IPS-20b (cell line): Measurements from ENCODE around the gene CDKN1C.

Experiments used
- H3K27ac ChIP-seq: one replicate; pipeline ENCODE4 v1.5.1; 2013; ENCODE audit warnings: low read length
- H3K27me3 ChIP-seq: 2 replicates; pipeline ENCODE4 v1.6.1; 2013; ENCODE audit warnings: mild to moderate bottlenecking, low read length, inconsistent platforms; ENCODE audit not compliant: insufficient read depth
- H3K36me3 ChIP-seq: 2 replicates; pipeline ENCODE4 v1.6.1; 2013; ENCODE audit warnings: low read depth, mild to moderate bottlenecking, inconsistent platforms, low read length, moderate library complexity; ENCODE audit not compliant: insufficient read depth
- H3K4me1 ChIP-seq: 2 replicates; pipeline ENCODE4 v1.6.1; 2013; ENCODE audit warnings: mild to moderate bottlenecking, control low read depth, inconsistent platforms, low read length, moderate library complexity; ENCODE audit not compliant: insufficient read depth
- H3K4me3 ChIP-seq: 2 replicates; pipeline ENCODE4 v1.5.1; 2013; ENCODE audit warnings: mild to moderate bottlenecking, low read length, inconsistent platforms
- H3K9ac ChIP-seq: 2 replicates; pipeline ENCODE4 v1.6.1; 2013; ENCODE audit warnings: low read depth, mild to moderate bottlenecking, inconsistent platforms, low read length, moderate library complexity
- H3K9me3 ChIP-seq: 2 replicates; pipeline ENCODE4 v1.6.1; 2013; ENCODE audit warnings: mild to moderate bottlenecking, low read depth, low read length, inconsistent platforms; ENCODE audit not compliant: insufficient read depth

The CDKN1C gene

DNA sequence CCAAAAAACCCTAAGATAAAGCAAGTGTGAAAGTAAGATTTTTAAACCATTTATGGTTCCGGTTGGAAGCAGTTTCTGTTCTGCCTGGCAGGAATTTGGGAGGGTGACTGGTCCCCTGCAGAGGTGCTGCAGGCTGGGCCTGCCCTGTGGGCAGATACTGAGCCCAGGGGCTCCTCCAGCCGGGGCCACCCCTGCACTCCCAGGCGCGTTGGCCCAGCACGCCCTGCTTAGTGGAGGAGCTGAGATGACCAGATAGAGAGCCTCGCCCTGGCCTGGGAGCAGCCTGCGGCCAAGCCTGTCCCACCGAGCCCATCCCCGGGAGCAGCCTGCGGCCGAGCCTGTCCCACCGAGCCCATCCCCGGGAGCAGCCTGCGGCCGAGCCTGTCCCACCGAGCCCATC is 35.7 kb upstream of the CDKN1C start:
- Histone ChIP-seq H3K36me3 (no peaks in the 10 kb centered on the region), H3K27ac (no peak overlapping the region), H3K4me1 (no peaks in the 10 kb centered on the region), H3K27me3 (peaks cover under 1% of the 10 kb centered on the region; the same call in 1 of the 2 replicates), H3K4me3 (no peak overlapping the region), H3K9ac (no peak overlapping the region), H3K9me3 (no peaks in the 10 kb centered on the region)

DNA sequence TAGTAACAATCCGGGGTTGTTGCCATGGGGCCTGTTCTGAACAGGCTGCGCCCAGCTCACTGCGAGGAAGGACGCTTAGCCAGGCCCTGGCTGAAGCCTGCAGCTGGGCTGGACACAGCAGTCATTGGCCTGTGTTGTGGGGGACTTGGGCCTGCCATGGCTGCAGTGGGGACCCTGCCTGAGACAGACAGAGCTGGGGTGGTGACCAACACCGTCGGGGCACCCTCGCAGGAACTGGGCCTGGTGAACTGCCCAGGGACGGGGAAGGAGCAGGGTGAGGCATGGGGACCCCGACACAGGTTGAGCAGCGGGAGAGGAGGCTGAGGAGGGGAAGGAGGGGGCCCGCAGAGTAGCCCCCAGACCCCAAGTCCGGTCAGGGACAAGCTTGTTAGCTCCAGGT is 34.8 kb upstream of the CDKN1C start:
- no peak overlapping the region for H3K9ac ChIP-seq
- no peaks in the 10 kb centered on the region for H3K9me3 ChIP-seq
- H3K27ac ChIP-seq = no peak overlapping the region

DNA sequence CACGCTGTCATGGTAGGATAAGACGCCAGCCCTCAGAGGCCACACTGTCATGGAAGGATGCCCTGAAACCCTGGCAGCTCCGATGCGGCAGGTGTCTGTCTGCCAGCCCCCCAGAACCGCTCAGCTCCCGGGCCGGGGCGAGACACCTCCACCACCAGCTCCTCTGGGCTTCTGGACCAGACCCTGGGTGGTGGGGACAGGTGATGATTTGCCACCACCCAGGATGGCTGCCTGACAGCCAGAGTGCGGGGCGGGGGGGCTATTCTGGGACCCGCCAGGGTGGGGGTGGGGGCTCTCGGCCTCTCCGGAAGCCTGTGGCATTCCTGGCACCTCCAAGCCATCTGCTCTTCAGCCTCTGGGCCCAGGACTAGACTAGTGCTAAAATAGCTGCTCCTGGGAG is 34.3 kb upstream of the CDKN1C start:
- Histone ChIP-seq H3K27me3 (no peaks in the 10 kb centered on the region), H3K36me3 (no peaks in the 10 kb centered on the region), H3K9me3 (no peaks in the 10 kb centered on the region), H3K9ac (no peak overlapping the region), H3K4me3 (no peak overlapping the region), H3K27ac (no peak overlapping the region), H3K4me1 (no peaks in the 10 kb centered on the region)

More for the DNA sequence above, 34.8 kb upstream of the CDKN1C start:
- H3K4me3 ChIP-seq = no peak overlapping the region
- no peaks in the 10 kb centered on the region for H3K36me3 ChIP-seq
- no peaks in the 10 kb centered on the region for H3K27me3 ChIP-seq
- H3K4me1 ChIP-seq = no peaks in the 10 kb centered on the region

DNA sequence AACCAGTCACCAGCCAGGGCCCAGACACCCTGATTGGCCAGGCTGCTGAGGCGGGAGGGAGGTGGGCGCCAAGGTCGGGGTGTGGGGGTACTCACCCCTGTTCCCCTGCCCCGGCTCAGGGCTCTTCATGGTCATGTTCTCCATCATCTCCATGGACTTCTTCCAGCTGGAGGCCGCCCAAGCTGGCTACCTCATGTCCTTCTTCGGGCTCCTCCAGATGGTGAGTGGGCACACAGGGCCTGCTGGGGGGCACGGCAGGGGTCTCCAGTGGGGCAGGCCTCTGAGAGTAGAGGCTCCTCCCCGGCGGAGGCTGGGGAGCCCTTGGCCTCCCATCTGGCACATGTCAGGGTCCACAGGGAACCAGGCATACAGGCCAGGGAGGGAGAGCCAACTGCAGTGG is 33.6 kb upstream of the CDKN1C start:
- Histone ChIP-seq H3K4me1 (no peaks in the 10 kb centered on the region), H3K4me3 (no peak overlapping the region), H3K9ac (no peak overlapping the region), H3K27ac (no peak overlapping the region), H3K9me3 (no peaks in the 10 kb centered on the region), H3K27me3 (no peaks in the 10 kb centered on the region), H3K36me3 (no peaks in the 10 kb centered on the region)

DNA sequence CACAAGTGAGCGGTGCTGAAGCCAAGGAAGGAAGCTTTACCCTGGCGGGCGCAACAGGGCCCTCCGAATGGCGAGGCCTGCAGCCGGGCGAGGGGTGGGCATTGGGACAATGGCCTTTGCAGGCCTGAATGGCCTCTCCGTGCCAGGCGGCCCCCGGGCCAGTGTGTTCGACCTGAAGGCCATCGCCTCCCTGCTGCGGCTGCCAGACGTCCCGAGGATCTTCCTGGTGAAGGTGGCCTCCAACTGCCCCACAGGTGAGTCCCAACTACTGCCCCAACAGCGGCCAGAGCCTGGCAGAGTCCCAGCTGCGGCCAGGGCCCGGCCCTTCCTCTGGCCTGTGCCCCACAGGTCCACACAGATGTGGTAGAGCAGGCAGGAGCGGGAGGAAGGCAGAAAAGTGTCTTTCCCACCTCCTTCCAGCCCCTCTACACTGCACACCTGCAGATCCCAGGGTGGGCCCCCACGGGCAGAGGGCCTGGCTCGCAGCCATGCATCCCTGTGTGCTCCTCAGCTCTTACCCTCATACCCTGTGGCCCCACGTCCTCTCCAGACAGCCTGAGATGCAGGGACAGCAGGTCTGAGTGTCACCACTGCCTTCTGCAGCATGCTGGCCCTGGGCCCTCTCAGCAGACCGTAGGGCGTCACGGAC is 32.4 kb upstream of the CDKN1C start:
- Histone ChIP-seq H3K9me3 (no peaks in the 10 kb centered on the region), H3K4me1 (no peaks in the 10 kb centered on the region), H3K9ac (no peak overlapping the region), H3K27ac (no peak overlapping the region), H3K4me3 (no peak overlapping the region), H3K36me3 (no peaks in the 10 kb centered on the region), H3K27me3 (no peaks in the 10 kb centered on the region)

DNA sequence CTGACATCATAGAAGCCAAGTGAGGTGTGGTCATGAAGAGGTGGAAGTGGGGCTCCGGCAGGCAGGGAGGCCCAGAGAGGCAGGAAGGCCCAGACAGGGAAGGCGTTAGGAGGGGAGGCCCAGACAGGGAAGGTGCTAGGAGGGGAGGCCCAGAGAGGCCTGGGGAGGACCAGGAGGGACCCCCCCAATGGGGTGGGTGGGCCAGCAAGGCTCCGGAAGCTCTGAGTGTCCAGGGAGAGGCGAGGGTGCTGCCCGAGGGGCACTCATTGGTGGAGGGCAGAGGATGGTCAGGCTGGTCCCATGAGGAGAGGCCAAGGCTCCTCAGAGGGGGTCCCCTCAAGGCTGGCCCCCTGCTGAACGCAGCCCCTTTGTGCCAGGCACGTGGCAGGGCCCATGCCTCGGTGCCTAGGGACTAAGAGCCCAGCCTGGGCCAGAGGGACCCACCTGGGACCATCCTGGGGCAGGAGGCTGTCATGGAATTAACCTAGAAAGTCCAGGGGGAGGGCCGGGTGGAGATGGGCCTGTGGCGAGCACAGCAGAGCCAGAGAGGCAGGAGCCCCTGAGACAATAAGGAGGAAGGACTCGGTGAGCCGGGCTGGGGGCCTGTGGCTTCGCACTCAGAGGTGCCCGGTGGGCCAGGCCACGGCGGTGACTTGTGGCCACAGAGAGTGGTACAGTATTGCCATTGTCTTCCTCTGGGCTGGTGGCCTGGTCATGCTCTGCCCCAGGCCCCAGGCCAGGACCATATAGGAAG is 31.5 kb upstream of the CDKN1C start:
- H3K27me3 ChIP-seq = no peaks in the 10 kb centered on the region
- no peaks in the 10 kb centered on the region for H3K4me1 ChIP-seq
- H3K9ac ChIP-seq = no peak overlapping the region
- no peak overlapping the region for H3K27ac ChIP-seq
- no peaks in the 10 kb centered on the region for H3K9me3 ChIP-seq
- H3K4me3 ChIP-seq = no peak overlapping the region
- no peaks in the 10 kb centered on the region for H3K36me3 ChIP-seq

DNA sequence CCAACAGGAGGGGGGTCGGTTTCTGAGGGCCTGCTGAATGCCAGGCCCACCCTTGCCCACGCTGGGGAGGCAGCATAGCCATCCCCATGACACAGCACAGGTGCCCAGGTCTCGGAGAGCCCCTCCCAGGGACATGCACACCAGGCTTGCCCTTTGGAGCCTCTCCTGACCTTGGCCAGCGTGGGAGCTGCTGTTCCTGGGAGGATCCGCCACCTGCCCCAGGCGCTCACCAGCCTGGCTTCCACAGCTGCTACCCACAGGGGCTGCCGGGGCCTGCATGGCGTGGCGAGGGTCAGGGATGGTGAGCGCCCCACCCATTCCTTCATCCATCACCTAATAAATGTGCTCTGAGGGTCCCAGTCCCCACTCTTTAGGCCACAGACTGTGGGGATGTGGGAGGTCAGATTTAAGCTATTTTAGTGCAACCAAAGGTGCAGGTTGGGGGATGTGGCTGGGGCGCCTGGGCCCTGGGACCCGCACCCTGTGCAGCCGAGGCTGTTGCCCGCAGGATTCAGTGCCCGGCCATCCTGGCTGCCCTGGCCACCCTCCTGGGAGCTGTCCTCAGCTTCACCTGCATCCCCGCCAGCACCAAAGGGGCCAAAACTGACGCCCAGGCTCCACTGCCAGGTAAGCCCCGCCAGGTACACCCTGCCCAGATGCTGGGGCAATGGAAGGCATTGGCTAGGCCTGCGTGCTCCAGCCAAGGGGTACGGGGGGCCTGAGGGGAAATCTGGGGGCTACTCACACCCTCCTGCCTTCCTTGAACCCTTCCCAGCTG is 30.7 kb upstream of the CDKN1C start:
- no peaks in the 10 kb centered on the region for H3K4me1 ChIP-seq

DNA sequence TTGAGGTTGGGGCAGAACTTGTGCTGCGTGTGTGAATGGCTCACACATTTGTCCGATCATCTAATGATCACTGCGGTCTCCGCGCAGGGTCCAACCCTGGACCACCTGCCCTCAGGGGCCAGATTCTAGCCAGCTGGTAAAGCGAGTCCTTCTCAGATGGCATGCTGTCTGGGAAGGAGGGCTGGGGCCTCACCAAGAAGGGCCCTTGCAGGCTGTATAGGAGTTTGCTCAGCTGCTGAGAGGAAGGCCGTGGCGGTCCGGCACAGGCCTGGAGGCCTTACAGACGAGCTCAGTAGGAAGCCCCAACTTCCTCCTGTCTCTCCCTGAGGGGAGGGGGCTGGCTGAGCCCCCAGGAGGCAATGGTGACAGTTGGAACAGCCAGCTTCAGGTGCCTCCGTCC is 29.9 kb upstream of the CDKN1C start:
- Histone ChIP-seq H3K27ac (no peak overlapping the region), H3K4me3 (no peak overlapping the region), H3K9me3 (no peaks in the 10 kb centered on the region), H3K27me3 (no peaks in the 10 kb centered on the region), H3K9ac (no peak overlapping the region), H3K4me1 (no peaks in the 10 kb centered on the region), H3K36me3 (no peaks in the 10 kb centered on the region)

More for the DNA sequence above, 30.7 kb upstream of the CDKN1C start:
- H3K36me3 ChIP-seq = no peaks in the 10 kb centered on the region
- no peak overlapping the region for H3K4me3 ChIP-seq
- no peaks in the 10 kb centered on the region for H3K27me3 ChIP-seq
- no peak overlapping the region for H3K9ac ChIP-seq
- H3K9me3 ChIP-seq = no peaks in the 10 kb centered on the region
- H3K27ac ChIP-seq = no peak overlapping the region

DNA sequence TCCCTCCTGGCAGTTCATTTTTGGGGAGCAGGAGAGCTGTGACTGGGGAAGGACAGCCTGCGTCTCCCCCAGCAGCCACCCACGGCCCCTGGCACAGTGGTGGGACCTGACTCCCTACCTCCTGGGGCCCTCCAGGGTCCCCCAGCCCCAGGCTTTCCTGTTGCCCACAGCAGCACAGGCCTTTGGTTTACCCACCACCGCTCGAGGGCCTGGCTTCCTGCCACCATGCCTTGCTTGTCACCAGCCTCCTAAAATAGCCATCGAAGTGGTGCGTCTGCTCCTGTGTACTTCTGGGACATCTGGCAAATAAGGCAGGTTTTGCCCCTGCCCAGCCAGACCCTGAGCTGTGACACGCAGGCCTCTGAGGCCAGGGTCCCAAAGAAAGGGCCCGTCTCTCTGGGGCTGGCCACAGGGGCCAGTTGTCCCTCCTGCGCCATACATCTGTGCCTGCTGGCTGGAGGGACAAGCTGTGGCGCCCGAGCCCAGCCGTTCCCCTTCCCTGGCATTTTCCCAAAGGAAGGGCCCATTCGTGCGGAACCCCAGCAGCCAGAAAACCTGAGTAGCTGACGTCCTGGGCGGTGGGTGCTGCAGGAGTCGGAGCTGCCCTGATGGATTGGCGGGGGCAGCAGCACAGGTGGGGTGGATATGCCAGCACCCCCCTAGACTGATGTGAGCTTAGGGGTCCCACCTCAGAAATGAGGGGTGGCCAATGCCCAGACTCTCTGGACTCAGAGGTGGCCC is 29.1 kb upstream of the CDKN1C start:
- no peak overlapping the region for H3K9ac ChIP-seq
- H3K9me3 ChIP-seq = no peaks in the 10 kb centered on the region
- no peaks in the 10 kb centered on the region for H3K4me1 ChIP-seq
- H3K4me3 ChIP-seq = no peak overlapping the region
- no peaks in the 10 kb centered on the region for H3K36me3 ChIP-seq
- no peak overlapping the region for H3K27ac ChIP-seq
- H3K27me3 ChIP-seq = no peaks in the 10 kb centered on the region

DNA sequence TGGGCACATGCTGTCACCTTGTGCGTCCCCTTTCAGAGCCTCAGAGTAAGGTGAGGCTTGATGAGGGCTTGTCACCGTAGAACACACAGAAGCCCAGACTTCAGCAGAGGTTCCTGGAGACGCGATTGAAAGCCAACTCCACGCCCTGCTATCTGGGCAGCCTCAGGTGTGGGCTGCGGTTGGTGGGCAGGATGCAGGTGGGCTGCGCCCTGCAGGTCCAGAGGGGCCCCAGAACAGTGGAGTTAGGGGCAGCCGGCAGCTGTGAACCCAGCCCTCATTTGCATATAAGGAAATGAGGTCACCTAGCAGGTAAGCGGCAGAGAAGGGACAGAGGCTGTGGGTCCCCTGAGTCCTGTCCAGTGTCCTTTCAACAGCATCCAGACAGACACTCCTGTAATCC is 28.2 kb upstream of the CDKN1C start:
- Histone ChIP-seq H3K4me3 (no peak overlapping the region), H3K27ac (no peak overlapping the region), H3K27me3 (no peaks in the 10 kb centered on the region), H3K36me3 (no peaks in the 10 kb centered on the region), H3K9ac (no peak overlapping the region), H3K4me1 (no peaks in the 10 kb centered on the region), H3K9me3 (no peaks in the 10 kb centered on the region)

DNA sequence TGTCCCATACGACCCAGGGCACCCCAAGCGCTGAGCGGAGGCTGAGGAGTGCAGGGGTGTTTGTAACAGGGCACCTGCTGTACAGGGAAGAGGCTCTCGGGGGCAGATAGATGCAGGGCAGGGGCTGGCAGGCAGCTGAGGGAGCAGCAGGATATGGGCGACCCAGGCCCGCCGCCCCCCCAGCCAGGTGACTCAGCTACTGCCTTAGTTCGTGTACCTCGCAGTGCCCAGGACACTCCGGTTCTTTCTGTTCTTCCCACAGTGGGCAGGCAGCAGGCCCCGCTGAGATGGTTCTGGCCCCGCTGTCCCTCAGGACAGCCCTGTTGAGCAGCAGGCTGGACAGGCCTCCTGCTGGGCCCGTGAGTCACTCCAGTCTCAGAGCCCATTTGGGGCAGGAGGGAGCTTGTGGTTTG is 27.4 kb upstream of the CDKN1C start:
- Histone ChIP-seq H3K9me3 (no peaks in the 10 kb centered on the region), H3K27ac (no peak overlapping the region), H3K4me3 (no peak overlapping the region), H3K9ac (no peak overlapping the region), H3K27me3 (no peaks in the 10 kb centered on the region), H3K36me3 (no peaks in the 10 kb centered on the region), H3K4me1 (no peaks in the 10 kb centered on the region)
